DMS53 (cell line): ENCODE measurements around the gene UVRAG.

Source experiments
- DNase-seq: peaks from one replicate; lab custom pipeline; 2025; lab: John Stamatoyannopoulos, UW

UVRAG gene

GRCh38 chr11:76114238-76114637 lies 299.2 kb downstream of the UVRAG start:
- no peak for DNase-seq

GRCh38 chr11:76115555-76115954 lies 300.5 kb downstream of the UVRAG start:
- no peak for DNase-seq

- DNase-seq, result no peak
Observed at GRCh38 chr11:76119032-76119431, 304.0 kb downstream of the UVRAG start.

- DNase-seq, result no peak
Observed at GRCh38 chr11:76119779-76120178, 304.8 kb downstream of the UVRAG start.

GRCh38 chr11:76120513-76121101 lies 305.6 kb downstream of the UVRAG start:
- no peak for DNase-seq

- DNase-seq, result no peak
Observed at GRCh38 chr11:76123248-76123647, 308.2 kb downstream of the UVRAG start.

- DNase-seq, result no peak
Observed at GRCh38 chr11:76124905-76125770, 310.1 kb downstream of the UVRAG start.

- DNase-seq, result no peak
Observed at GRCh38 chr11:76129729-76130128, 314.7 kb downstream of the UVRAG start.

- no peak for DNase-seq
Observed at GRCh38 chr11:76131142-76131541, 316.1 kb downstream of the UVRAG start.

GRCh38 chr11:76131671-76132631 lies 316.9 kb downstream of the UVRAG start:
- DNase-seq, result no peak

GRCh38 chr11:76134239-76134638 lies 319.2 kb downstream of the UVRAG start:
- DNase-seq, result no peak

- DNase-seq, result no peak
Observed at GRCh38 chr11:76135491-76135890, 320.5 kb downstream of the UVRAG start.

GRCh38 chr11:76139314-76139713 lies 324.3 kb downstream of the UVRAG start:
- no peak for DNase-seq

- no peak for DNase-seq
Observed at GRCh38 chr11:76140912-76141574, 326.0 kb downstream of the UVRAG start.

- no peak for DNase-seq
Observed at GRCh38 chr11:76141901-76142588, 327.0 kb downstream of the UVRAG start.

GRCh38 chr11:76143274-76143673 lies 328.3 kb downstream of the UVRAG start:
- DNase-seq, result no peak

GRCh38 chr11:76147106-76147740 lies 332.2 kb downstream of the UVRAG start:
- peak; percentile 46 for DNase-seq

GRCh38 chr11:76148231-76148630 lies 333.2 kb downstream of the UVRAG start:
- DNase-seq, result peak; percentile 69

GRCh38 chr11:76148941-76149613 lies 334.1 kb downstream of the UVRAG start:
- DNase-seq, result peak; percentile 62

- no peak for DNase-seq
Observed at GRCh38 chr11:76149713-76150112, 334.7 kb downstream of the UVRAG start.
